ENCODE measurements around the gene PEX26.
"Not testable (repeated sequence)": the region's sequence is repeated elsewhere in the genome, so short reads cannot be mapped to it uniquely, and the experiment has no call there.

Gene PEX26

GRCh38 chr22:18056807-18057474, 20.8 kb upstream of the PEX26 start:
- no peak for DNase-seq

GRCh38 chr22:18057568-18058209, 20.1 kb upstream of the PEX26 start:
- no peak for DNase-seq

GRCh38 chr22:18058371-18059093, 19.3 kb upstream of the PEX26 start:
- DNase-seq: no peak

GRCh38 chr22:18059094-18059417, 18.7 kb upstream of the PEX26 start:
- DNase-seq: no peak

GRCh38 chr22:18059473-18059872, 18.3 kb upstream of the PEX26 start:
- DNase-seq: no peak

- DNase-seq: no peak
Measured at GRCh38 chr22:18059991-18060390, 17.8 kb upstream of the PEX26 start.

- no peak for DNase-seq
Measured at GRCh38 chr22:18060646-18061620, 16.9 kb upstream of the PEX26 start.

GRCh38 chr22:18062421-18062820, 15.4 kb upstream of the PEX26 start:
- DNase-seq: no peak

- no peak for DNase-seq
Measured at GRCh38 chr22:18063306-18063705, 14.5 kb upstream of the PEX26 start.

GRCh38 chr22:18063715-18064114, 14.1 kb upstream of the PEX26 start:
- not testable (repeated sequence) for DNase-seq

GRCh38 chr22:18064636-18065035, 13.2 kb upstream of the PEX26 start:
- DNase-seq: no peak

- no peak for DNase-seq
Measured at GRCh38 chr22:18065256-18065655, 12.5 kb upstream of the PEX26 start.

GRCh38 chr22:18066181-18066859, 11.5 kb upstream of the PEX26 start:
- no peak for DNase-seq

- no peak for DNase-seq
Measured at GRCh38 chr22:18067121-18067520, 10.7 kb upstream of the PEX26 start.

- no peak for DNase-seq
Measured at GRCh38 chr22:18067548-18068341, 10.0 kb upstream of the PEX26 start.

- no peak for DNase-seq
Measured at GRCh38 chr22:18068381-18068988, 9.3 kb upstream of the PEX26 start.

GRCh38 chr22:18069041-18069440, 8.7 kb upstream of the PEX26 start:
- no peak for DNase-seq

- DNase-seq: no peak
Measured at GRCh38 chr22:18070041-18070440, 7.7 kb upstream of the PEX26 start.

GRCh38 chr22:18070556-18071306, 7.1 kb upstream of the PEX26 start:
- DNase-seq: no peak

- DNase-seq: not testable (repeated sequence)
Measured at GRCh38 chr22:18071307-18071967, 6.4 kb upstream of the PEX26 start.
